Mesendoderm (in vitro differentiated cells): ENCODE results near the gene TMOD1.

Experiments used
- DNase-seq: peaks from one replicate; pipeline ENCODE4 v3.0.0; 2013
- H2AK5ac ChIP-seq: 2 replicates; pipeline ENCODE4 v1.6.1; 2013; ENCODE audit warnings: low read length, inconsistent platforms
- H2BK120ac ChIP-seq: 2 replicates; pipeline ENCODE4 v1.6.1; 2013; ENCODE audit warnings: low read depth, mild to moderate bottlenecking, low read length, moderate library complexity, mixed read lengths
- H2BK15ac ChIP-seq: replicated peaks from 2 replicates; pipeline ENCODE4 v1.6.1; 2013; ENCODE audit warnings: low read depth, mild to moderate bottlenecking, moderate library complexity
- H2BK5ac ChIP-seq: 2 replicates; pipeline ENCODE4 v1.6.1; 2013; ENCODE audit warnings: low read length, inconsistent platforms
- H3K18ac ChIP-seq: 2 replicates; pipeline ENCODE4 v1.6.1; 2013; ENCODE audit warnings: mild to moderate bottlenecking, low read length, mixed read lengths
- H3K23ac ChIP-seq: one replicate; pipeline ENCODE4 v1.6.1; 2013; ENCODE audit warnings: low read length
- H3K27ac ChIP-seq: 2 replicates; pipeline ENCODE4 v1.5.1; 2013; ENCODE audit warnings: low read depth, mild to moderate bottlenecking, inconsistent platforms, low read length, moderate library complexity
- H3K27me3 ChIP-seq: 2 replicates; pipeline ENCODE4 v1.6.1; 2013; ENCODE audit warnings: low read length, control low read depth, mild to moderate bottlenecking, inconsistent platforms; ENCODE audit not compliant: insufficient read depth, poor library complexity
- H3K36me3 ChIP-seq: 2 replicates; pipeline ENCODE4 v1.6.1; 2013; ENCODE audit warnings: low read length, inconsistent platforms; ENCODE audit not compliant: control insufficient read depth, insufficient read depth
- H3K4ac ChIP-seq: one replicate; pipeline ENCODE4 v1.6.1; 2013; ENCODE audit warnings: low read depth, mild to moderate bottlenecking, low read length, moderate library complexity
- H3K4me1 ChIP-seq: 2 replicates; pipeline ENCODE4 v1.6.1; 2013; ENCODE audit warnings: low read depth, low read length, inconsistent platforms; ENCODE audit not compliant: control insufficient read depth
- H3K4me2 ChIP-seq: 2 replicates; pipeline ENCODE4 v1.6.1; 2013; ENCODE audit warnings: low read length
- H3K4me3 ChIP-seq: 2 replicates; pipeline ENCODE4 v1.5.1; 2013; ENCODE audit warnings: mild to moderate bottlenecking, low read length
- H3K56ac ChIP-seq: one replicate; pipeline ENCODE4 v1.6.1; 2013; ENCODE audit warnings: low read length
- H3K79me1 ChIP-seq: 2 replicates; pipeline ENCODE4 v1.6.1; 2013; ENCODE audit warnings: low read length, inconsistent platforms
- H3K79me2 ChIP-seq: 2 replicates; pipeline ENCODE4 v1.6.1; 2013; ENCODE audit warnings: mild to moderate bottlenecking, low read length; ENCODE audit not compliant: control insufficient read depth, insufficient read depth
- H3K9ac ChIP-seq: 2 replicates; pipeline ENCODE4 v1.6.1; 2013; ENCODE audit warnings: low read length, inconsistent platforms
- H4K5ac ChIP-seq: one replicate; pipeline ENCODE4 v1.6.1; 2013; ENCODE audit warnings: low read length
- H4K8ac ChIP-seq: one replicate; pipeline ENCODE4 v1.6.1; 2013; ENCODE audit warnings: low read depth, mild to moderate bottlenecking, control low read depth, low read length, moderate library complexity
- WGBS: extraction: QIAGEN DNeasy Blood & Tissue Kit; methylation state at CpG from one replicate; pipeline ENCODE4 v1.1.7; 2013; ENCODE audit warnings: low lambda C conversion rate, missing lambda C conversion rate; ENCODE audit not compliant: insufficient coverage; ENCODE audit errors: extremely low coverage; 5-methylcytosine and 5-hydroxymethylcytosine counted together

TMOD1 gene

GRCh38 chr9:97632248-97632984 lies 130.9 kb downstream of the TMOD1 start:
- Histone ChIP-seq H3K79me2 (peaks cover 55% of the 10 kb centered on the region), H3K4me2 (peak overlapping the region; percentile 75), H4K8ac (peak overlapping the region; percentile 42), H2BK15ac (peak overlapping the region; percentile 25), H3K36me3 (no peaks in the 10 kb centered on the region), H3K56ac (peak overlapping the region; percentile 94), H3K18ac (peak overlapping the region; percentile 70), H4K5ac (no peak overlapping the region), H3K23ac (peak overlapping the region; percentile 32), H3K79me1 (peaks cover 16% of the 10 kb centered on the region), H3K4me1 (no peaks in the 10 kb centered on the region), H3K27ac (peak overlapping the region; percentile 99), H2AK5ac (no peak overlapping the region), H3K27me3 (no peaks in the 10 kb centered on the region), H3K4ac (peak overlapping the region; percentile 87), H3K9ac (peak overlapping the region; percentile 90), H2BK5ac (peak overlapping the region; percentile 51), H3K4me3 (peak overlapping the region; percentile 83), H2BK120ac (no peak overlapping the region)
- no CpG with 5 or more reads among the region's 27 CpGs for WGBS
- peak; percentile 87 for DNase-seq

DNA sequence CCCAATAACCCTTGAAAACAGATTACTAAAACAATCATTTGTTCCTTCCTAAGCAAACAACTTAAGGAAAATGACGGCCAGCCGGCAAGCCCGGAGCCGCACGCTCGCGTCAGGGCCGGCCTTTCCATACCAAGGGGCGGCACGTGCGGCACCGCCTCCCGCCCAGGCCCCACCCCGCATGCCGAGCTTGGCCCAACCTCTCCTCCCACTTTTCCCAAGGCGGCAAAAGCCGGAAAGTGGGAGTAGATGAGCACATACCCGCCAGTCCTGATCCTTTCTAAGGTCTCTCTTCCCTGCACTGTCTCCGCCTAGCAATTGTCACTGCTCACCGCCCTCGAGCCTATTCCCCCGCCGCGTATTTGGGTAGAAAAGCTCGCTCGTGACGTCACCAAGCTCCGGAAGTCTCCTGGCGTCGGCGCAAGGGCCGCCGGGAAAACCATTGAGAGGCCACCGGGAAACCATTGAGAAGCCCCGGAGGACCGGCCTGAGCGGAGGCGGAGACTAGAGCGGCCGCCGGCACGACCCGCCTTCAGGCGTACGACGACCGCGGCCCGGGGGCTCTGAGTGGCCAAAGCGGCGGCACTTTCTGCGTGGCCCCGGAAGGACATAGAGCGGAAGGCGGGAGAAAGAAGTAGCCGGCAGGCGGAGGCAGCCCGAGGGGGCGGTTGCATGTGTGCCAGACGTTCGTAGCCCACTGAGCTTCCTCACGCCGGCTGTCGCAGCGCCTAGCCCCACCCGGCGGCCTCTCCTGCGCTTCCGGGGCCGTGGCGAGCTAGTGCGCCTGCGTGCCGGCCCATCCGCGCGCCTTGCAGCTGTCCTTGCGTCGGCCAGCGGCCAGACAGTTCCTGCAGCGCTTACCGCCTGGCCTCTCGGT lies 131.8 kb downstream of the TMOD1 start, which contains the start of the genes NCBP1 and TSTD2:
Gene NCBP1 (plus strand): TSS at position 837 of the 874 bp plus-strand sequence. CDS start 61 bp downstream, outside the sequence.
Gene TSTD2 (minus strand): TSS at position 384 of the 874 bp plus-strand sequence. CDS start 5,806 bp downstream, outside the sequence.
- Histone ChIP-seq H3K56ac (peak within 1 kb of the TSS; percentile 99), H3K4me3 (peak within 1 kb of the TSS; percentile 88), H3K27ac (peak within 1 kb of the TSS; percentile 99), H3K4me1 (no peaks in the 10 kb centered on the region), H4K5ac (no peak within 1 kb of the TSS), H3K23ac (peak within 1 kb of the TSS; percentile 95), H3K79me1 (peaks cover 15% of the 10 kb centered on the region), H3K36me3 (no peaks in the 10 kb centered on the region), H2BK5ac (peak within 1 kb of the TSS; percentile 67), H3K27me3 (no peaks in the 10 kb centered on the region), H2BK120ac (no peak within 1 kb of the TSS), H3K4ac (peak within 1 kb of the TSS; percentile 87), H2BK15ac (peak within 1 kb of the TSS; percentile 25), H3K4me2 (peak within 1 kb of the TSS; percentile 97), H3K79me2 (peaks cover 58% of the 10 kb centered on the region), H3K18ac (peak within 1 kb of the TSS; percentile 95), H2AK5ac (no peak within 1 kb of the TSS), H3K9ac (peak within 1 kb of the TSS; percentile 98), H4K8ac (peak within 1 kb of the TSS; percentile 42)
- WGBS: no CpG with 5 or more reads among the region's 83 CpGs
- peak; percentile 99 for DNase-seq

DNA sequence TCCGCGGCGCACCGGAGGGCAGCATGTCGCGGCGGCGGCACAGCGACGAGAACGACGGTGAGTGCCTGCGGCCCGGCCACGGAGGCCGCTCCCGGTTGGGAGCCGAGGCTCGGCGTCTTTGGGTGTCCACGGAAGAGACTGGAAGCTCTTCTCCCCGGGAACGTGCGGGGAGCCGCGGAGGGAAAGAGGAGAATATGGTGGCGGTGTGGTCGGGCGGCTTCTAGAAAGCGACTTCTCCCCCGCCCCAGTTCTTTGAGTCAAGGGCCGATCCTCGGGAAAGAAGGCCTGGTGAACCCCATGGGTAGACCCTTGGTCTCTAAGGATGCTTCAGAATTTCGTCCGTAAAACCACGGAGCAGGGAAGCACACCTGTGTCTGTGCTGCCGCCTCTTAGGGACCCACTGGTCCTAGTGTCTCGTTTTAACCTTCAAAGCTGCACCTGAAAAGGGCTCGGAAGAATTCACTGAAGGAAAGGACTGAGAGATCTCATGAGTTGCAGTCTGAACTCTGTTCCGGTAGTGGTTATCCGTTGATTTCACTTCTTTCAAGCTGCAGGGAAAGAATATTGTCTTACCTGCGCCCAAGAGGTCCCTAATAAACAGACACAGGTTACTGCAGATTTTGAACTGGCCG lies 132.5 kb downstream of the TMOD1 start:
- Histone ChIP-seq H3K18ac (peak overlapping the region; percentile 95), H3K23ac (peak overlapping the region; percentile 95), H3K79me2 (peaks cover 61% of the 10 kb centered on the region), H3K4me2 (peak overlapping the region; percentile 97), H2AK5ac (no peak overlapping the region), H2BK15ac (no peak overlapping the region), H3K56ac (peak overlapping the region; percentile 99), H3K27ac (peak overlapping the region; percentile 99), H4K8ac (no peak overlapping the region), H3K9ac (peak overlapping the region; percentile 98), H3K4me1 (no peaks in the 10 kb centered on the region), H2BK120ac (no peak overlapping the region), H3K4ac (peak overlapping the region; percentile 79), H4K5ac (no peak overlapping the region), H3K27me3 (no peaks in the 10 kb centered on the region), H3K36me3 (no peaks in the 10 kb centered on the region), H2BK5ac (peak overlapping the region; percentile 67), H3K4me3 (peak overlapping the region; percentile 88), H3K79me1 (peaks cover 12% of the 10 kb centered on the region)
- no peak for DNase-seq
- no CpG with 5 or more reads among the region's 43 CpGs for WGBS

- peak overlapping the region; percentile 49 for H3K4me2 ChIP-seq
- H3K27ac ChIP-seq: no peak overlapping the region
- peak overlapping the region; percentile 98 for H3K9ac ChIP-seq
- H3K18ac ChIP-seq: no peak overlapping the region
- H3K4me3 ChIP-seq: no peak overlapping the region
- no peak overlapping the region for H2BK120ac ChIP-seq
- H3K56ac ChIP-seq: peak overlapping the region; percentile 57
- H3K79me1 ChIP-seq: peaks cover 9% of the 10 kb centered on the region
- no peak overlapping the region for H4K8ac ChIP-seq
- no peak overlapping the region for H2AK5ac ChIP-seq
- no CpG with 5 or more reads among the region's 7 CpGs for WGBS
- H4K5ac ChIP-seq: no peak overlapping the region
- peaks cover 65% of the 10 kb centered on the region for H3K79me2 ChIP-seq
- no peaks in the 10 kb centered on the region for H3K27me3 ChIP-seq
- DNase-seq: no peak
- H2BK5ac ChIP-seq: no peak overlapping the region
- no peak overlapping the region for H3K23ac ChIP-seq
- H3K36me3 ChIP-seq: no peaks in the 10 kb centered on the region
- H3K4ac ChIP-seq: no peak overlapping the region
- no peak overlapping the region for H2BK15ac ChIP-seq
- no peaks in the 10 kb centered on the region for H3K4me1 ChIP-seq
These were observed 133.6 kb downstream of the TMOD1 start for GRCh38 chr9:97635026-97635425.

DNA sequence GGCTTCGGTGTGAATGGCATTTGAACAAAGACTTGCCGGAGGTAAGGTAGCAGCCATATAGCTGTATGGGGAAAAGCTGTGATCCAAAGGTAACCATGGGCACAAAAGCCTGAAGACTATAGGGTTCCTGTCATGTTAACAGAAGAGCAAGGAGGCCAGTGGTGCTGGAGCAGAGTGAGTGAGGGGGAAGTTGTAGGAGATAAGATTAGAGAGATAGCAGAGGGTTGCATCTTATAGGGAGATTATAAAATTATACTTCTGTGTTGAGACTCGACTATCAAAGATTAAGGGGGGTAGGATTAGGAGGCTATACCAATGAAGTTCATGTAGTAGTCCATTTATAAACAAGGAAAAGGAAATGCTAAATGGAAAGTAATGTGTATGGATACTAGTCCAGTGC lies 135.4 kb downstream of the TMOD1 start:
- Histone ChIP-seq H3K4me2 (no peak overlapping the region), H3K56ac (no peak overlapping the region), H2BK15ac (no peak overlapping the region), H3K27me3 (no peaks in the 10 kb centered on the region), H3K36me3 (no peaks in the 10 kb centered on the region), H2AK5ac (no peak overlapping the region), H3K79me1 (peaks cover 6% of the 10 kb centered on the region), H3K18ac (no peak overlapping the region), H2BK5ac (no peak overlapping the region), H3K4ac (no peak overlapping the region), H4K8ac (no peak overlapping the region), H3K4me3 (no peak overlapping the region), H4K5ac (no peak overlapping the region), H3K23ac (no peak overlapping the region), H3K9ac (no peak overlapping the region), H2BK120ac (no peak overlapping the region), H3K79me2 (peaks cover 55% of the 10 kb centered on the region), H3K4me1 (no peaks in the 10 kb centered on the region), H3K27ac (no peak overlapping the region)
- peak; percentile 43 for DNase-seq
- no CpG with 5 or more reads among the region's 3 CpGs for WGBS
